Iris pigment epithelial cell (primary cell): ENCODE results near the gene LONRF3.

ENCODE experiments used
- DNase-seq: peaks from one replicate; pipeline ENCODE4 v3.0.0-alpha.2; 2011; ENCODE audit warnings: low read depth

LONRF3 gene

DNA sequence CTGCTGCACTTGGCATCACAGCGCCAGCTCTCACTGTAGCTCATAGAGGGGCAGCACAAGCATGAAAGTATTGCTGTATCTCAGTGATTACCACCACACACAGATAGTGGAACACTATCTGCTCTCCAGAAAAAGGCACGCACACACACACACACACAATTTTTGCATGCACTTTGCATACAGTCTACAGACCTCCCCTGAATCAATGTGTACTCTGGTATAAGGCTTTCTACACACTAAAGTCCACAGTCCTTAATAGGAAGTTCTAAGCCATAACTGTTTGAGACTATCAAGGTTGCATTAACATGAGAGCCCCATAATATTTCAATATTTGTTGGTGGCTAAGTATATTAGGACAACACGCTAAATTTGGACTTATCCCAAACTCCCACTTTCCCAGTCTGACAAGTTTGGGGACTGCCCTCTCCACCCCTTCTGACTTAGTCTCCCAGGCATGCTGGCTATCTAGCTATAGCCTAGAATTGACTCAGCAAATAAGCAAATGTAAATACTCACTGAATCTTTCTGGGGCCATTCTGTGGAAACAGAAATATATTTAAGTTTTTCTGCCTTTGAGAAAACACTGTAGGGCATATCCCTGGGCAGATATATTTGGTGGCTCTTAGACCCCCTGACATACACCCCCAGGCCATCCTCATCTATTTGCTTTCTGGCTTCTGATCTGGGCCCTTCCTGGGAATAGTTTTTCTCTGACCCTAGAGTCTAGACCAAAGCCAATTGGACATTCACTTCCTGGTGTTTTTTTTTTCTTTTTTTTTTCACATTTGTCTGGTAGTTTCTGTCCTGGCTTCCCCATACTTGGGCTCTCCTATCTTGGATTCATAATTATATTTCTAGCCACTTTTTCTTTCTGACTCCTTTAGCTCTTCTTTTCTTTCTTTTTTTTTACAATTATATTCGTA lies 62.0 kb downstream of the LONRF3 start:
- no peak for DNase-seq

- no peak for DNase-seq
Observed at GRCh38 chrX:119040432-119040831, 66.0 kb downstream of the LONRF3 start.

- DNase-seq = peak; percentile 86
Observed at GRCh38 chrX:119041175-119041574, 66.8 kb downstream of the LONRF3 start.

- DNase-seq = no peak
Observed at GRCh38 chrX:119042040-119042439, 67.6 kb downstream of the LONRF3 start.

DNA sequence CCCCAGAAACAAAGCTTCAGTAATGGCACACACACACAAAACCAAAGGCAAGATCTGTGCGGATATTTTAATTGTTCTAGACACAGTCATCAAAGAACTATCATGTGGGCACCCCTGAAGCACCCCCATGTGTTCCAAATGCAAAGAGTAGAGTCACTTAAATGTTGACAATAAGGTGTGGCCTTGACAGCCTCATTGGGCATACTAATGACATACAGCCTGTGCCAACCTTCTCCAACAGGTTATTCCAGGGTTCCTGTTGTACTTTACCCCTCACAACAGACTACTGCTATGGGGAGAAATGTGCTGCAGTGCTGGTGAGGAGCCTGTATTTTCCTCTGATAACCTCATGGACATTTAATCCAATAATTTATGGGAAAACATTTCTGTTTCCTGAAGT lies 68.6 kb downstream of the LONRF3 start:
- no peak for DNase-seq

DNA sequence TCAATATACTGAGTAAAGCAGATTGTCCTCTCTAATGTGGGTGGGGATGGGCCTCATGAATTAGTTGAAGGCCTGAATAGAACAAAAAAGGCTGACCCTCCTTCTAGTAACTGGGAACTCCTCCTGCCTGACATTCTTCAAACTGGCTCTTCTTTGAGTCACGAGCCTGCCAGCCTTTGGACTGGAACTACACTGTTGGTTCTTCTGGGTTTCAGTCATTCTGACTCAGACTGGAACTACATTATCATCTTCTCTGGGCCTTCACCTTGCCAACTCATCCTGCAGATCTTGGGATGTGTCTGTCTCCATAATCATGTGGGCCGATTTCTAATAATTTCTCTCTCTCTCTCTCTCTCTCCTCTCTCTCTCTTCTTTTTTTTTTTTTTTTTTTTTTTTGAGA lies 71.5 kb downstream of the LONRF3 start:
- no peak for DNase-seq

GRCh38 chrX:119055687-119056086 lies 81.3 kb downstream of the LONRF3 start:
- DNase-seq = no peak

GRCh38 chrX:119062750-119063374 lies 88.4 kb downstream of the LONRF3 start:
- DNase-seq = peak; percentile 66

- no peak for DNase-seq
Observed at GRCh38 chrX:119063428-119063827, 89.0 kb downstream of the LONRF3 start.

GRCh38 chrX:119067023-119067739 lies 92.8 kb downstream of the LONRF3 start:
- peak; percentile 53 for DNase-seq
